ENCODE results near the gene TBC1D8.
A peak's percentile ranks its signal among the peaks of the same experiment; 100 is the strongest.

The TBC1D8 gene

GRCh38 chr2:101135412-101136296 is 15.5 kb downstream of the TBC1D8 start:
- DNase-seq: no peak

DNA sequence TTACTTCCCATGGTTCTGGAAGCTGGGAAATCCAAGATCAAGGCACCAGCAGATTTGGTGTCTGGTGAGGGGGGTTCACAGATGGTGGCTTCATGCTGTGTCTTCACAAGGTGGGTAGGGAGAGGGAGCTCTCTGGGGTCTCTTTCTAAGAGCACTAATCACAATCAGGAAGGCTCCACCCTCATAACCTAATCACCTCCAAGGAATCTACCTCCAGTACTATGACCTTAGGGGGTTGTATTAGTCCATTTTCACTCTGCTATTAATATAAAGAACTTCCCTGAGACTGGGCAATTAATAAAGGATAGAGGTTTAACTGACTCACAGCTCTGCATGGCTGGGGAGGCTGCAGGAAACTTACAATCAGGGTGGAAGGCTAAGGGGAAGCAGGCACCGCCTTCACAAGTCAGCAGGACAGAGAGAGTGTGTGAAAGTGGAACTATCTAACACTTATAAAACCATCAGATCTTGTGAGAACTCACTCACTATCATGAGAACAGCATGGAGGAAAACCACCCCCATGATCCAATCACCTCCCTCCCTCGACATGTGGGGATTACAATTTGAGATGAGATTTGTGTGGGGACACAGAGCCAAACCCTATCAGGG is 17.6 kb downstream of the TBC1D8 start:
- DNase-seq: no peak

DNA sequence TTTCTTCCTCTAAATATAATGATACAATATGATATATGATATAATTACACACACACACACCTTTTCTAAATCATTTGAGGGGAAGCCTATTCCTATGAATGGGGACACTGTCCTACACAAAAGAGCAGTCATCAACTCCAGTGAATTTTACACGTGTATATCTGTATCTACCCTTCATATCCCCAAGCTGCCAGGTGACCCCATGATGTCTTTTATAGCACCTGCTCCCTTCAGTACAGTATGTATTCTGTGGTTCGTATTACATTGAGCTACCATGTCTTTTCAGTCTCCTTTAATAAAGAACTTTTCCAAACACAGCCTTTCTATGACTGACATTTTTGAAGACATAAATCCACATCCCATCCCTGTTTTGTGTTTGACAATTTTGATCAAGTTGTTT is 19.0 kb downstream of the TBC1D8 start:
- no peak for DNase-seq

DNA sequence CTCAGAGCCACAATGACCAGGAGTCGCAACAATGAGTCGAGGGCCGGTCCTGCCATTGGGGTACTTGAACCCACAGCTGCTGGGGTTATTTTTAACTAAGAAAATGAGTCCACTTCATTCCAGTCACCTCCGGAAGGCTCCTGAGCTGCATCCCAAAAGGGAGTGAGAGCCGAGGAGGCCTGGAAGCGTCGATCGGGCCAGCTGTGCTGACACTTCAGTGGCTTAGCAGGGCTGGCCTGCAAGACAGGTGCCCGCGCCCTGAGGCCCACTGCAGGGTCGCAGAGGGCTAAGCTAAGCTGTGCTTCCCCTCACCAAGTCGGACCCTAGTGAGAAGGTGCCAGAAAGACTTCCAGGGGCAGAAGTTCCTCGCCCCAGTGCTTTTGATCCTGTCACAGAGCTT is 21.1 kb downstream of the TBC1D8 start:
- no peak for DNase-seq

GRCh38 chr2:101127319-101128056 is 23.7 kb downstream of the TBC1D8 start:
- DNase-seq: no peak

DNA sequence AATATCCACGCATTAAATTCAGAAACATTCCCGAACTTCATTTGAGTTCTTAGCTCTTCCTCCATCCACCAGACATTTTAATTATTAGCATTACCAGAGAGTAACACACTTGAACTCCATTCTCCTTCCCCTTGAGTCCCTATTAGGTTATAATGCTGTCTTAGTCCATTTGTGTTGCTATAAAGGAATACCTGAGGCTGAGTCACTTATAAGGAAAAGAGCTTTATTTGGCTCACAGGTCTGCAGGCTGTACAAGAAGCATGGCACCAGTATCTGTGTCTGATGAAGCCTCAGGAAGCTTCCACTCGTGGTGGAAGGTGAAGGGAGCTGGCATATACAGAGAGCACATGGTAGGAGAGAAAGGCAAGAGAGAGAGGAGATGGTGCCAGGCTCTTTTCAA is 25.4 kb downstream of the TBC1D8 start:
- no peak for DNase-seq

DNA sequence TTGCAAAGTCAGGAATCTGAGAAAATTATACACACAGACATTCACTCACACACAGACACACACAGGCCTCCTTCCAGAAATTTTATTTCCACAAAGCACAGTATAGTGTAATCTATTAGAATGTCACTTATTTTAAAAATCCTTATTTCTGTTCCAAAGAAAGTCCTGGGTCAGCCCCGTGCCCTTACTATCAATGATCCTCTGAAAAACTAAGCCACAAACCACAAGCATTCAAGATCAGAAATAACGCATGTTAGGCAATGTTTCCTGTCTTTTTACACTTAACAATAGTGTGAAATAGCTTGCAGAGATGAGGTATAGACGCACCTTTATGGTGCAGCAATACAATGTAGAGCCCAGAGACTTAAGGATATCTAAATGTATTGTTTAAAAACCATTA is 25.8 kb downstream of the TBC1D8 start:
- DNase-seq: no peak

DNA sequence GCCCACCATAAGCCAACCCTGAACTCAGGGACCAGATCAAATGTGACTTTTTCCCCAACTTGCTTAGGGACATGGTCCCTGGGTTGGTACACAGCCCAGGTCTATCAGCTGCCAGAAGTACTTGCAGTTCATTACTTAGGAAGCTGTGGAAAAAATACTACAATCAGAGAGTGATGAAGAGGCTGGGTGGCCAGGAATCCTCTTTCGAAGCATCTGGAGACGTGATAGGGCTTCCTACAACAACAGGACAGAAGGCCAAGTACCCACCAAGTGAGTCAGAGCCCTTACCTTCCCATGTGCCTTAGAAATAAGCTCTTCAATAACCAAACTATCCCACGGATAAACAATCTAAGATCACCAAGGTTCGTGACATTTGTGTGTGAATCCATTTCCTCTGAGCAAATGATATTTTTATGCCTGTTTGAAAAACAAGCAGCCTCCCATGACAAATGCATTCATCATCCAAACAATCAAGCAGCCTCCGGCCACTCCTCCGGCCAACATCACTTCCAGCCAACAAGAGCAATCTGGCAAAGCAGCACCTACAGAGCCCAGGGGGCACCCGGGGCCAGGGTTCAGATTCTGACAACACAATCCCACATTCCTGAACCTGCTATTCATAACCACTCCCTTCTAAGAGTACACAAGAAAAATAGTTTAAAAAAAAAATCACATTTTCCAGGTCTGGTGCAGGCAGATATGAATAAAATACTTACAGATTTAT is 26.4 kb downstream of the TBC1D8 start:
- DNase-seq: no peak

DNA sequence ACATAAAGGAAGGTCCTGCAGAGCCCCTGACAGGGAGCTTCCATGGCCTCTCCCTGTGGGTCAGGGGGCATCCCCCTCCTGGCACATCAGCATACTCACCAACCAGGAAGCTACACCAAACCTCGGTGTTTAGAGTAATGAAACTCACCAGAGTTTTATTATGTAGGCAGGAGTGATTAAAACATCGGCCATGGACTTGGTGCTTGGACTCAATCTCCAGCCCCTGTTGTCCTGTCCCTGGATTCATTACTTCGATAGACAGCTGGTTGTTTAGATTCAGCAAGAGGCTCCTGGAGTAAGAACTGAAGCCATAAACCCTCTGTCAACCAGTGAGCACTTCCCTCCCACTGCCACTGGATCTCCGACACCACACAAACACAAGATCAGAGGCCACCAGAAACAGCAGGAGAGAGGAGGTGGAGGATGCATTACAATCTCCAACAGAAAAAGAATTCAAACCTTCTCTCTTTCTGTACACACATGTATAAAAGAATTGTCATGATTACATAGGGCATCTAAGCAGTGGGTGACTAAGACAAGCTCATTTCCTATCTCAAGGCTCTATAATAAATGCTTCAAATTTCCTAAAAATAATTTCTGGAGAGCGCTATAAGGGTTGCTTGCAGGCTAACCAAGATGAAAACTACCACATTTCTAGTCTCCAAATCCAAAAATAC is 27.2 kb downstream of the TBC1D8 start:
- DNase-seq: no peak

DNA sequence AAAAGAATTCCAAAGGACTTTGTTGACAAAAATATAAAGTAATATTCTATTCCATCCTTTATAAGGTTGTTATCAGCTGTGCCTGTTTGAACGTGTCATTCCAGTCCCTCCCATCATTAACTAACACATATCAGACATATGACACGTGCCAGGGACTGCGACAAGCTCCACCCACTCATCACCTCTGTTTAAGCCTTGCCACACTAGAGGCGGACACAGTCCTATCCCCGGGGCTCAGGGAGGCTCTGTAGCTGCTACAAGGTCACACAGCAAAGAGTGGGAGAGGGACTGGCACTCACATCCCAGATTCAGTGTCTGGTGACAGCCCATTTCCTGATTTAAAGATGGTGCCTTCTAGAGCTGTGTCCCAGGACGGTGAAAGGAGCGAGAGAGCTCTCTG is 30.0 kb downstream of the TBC1D8 start:
- no peak for DNase-seq

DNA sequence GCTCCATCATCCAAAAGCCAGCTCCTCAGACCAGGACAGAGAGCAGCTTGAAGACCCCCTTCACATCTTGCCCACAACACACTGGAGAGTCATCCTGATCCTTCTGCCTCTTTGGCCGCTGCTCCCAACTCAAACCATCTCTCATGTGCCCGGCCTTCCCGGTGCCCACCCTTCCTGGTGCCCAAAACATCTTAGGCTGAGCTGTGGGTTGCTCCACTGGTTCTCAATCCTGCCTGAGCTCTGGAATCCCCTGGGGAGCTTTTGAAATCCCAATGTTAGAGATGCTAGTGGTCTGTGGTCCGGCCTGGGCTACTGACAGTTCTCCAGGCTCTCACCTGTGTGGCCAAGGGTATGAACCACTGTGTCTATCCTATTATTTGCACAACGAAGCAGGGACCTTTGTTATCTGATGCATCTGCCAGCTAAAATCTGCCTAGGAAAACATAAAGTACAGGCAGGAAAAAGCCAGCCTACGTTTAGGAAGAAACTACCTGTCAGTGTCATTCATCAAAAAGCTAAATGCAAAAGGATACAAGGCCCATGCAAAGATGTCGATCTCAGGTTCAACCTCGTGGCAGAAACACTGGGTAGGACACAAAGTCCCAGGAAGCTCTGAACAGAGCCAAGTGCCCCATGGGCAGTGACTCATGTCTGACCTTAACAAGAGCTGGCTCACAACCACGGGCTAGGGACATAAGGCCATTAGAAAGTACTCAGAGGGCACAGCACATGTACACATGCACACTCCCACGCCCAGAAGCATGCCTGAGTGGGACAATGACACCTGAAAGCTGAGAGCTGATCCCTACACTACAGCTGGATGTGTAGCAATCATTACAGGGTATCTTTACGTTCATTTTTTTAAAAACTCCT is 30.8 kb downstream of the TBC1D8 start:
- DNase-seq: no peak

- no peak for DNase-seq
Measured at GRCh38 chr2:101119431-101119830, 31.8 kb downstream of the TBC1D8 start.

DNA sequence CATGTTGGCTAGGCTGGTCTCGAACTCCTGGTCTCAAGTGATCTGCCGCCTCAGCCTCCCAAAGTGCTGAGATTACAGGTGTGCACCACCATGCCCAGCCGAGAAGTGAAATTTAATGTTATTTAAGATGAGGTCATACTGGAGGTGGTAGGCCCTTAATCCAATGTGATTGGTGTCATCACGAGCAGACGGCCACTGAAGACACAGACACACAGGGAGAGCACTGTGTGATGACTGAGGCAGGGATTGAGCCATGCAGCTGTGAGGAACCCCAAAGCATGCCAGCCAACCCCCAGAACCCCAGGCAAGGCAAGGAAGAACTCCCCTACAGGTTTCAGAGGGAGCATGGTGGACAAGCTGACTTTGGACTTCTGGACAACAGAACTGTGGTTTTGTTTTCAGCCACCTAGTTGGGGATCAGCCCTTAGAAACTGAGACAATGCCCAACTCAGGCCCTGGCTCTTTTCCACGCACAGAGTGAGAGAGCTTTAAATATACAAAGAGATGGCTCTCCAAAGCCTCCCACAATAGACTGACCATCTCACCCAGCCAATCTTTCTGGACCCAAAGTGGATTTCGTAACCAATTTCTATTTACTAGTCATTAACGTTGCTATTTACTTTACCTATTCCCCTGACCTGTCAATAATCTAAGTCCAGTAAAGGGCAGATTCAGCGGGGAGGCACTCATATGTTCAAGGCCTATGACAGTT is 34.2 kb downstream of the TBC1D8 start:
- no peak for DNase-seq

DNA sequence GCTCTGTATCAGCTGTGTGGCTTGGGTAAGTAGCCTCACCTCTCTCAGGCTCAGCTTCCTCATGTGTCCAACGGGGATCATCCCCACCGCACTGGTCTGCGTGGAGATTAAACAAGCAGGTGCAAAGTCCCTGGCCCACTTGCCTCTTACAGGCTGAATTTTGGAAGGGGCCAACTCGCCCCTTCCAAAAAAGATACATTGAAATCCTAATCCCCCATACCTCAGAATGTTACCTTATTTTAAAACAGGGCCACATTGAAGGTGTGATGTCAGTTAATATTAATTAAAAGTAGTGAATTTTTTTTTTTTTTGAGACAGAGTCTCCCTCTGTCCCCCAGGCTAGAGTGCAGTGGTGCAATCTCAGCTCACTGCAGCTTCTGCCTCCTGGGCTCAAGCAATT is 34.8 kb downstream of the TBC1D8 start:
- no peak for DNase-seq

DNA sequence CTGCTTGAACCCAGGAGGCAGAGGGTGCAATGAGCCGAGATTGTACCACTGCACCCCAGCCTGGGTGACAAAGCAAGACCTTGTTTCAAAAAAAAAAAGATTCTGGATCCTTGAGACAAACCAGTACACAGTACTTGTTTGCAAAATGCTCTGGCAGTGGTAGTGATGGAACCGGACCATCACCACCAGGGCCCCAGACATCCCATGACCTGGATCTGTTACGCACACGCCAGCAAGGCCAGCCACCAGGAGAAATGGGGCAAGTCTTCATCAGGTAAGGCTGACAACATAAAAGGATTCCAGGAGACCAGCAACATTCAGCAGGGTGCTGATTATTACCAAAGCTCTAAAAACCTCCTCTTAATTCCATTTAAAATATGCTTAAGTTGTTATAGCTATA is 35.5 kb downstream of the TBC1D8 start:
- DNase-seq: no peak

DNA sequence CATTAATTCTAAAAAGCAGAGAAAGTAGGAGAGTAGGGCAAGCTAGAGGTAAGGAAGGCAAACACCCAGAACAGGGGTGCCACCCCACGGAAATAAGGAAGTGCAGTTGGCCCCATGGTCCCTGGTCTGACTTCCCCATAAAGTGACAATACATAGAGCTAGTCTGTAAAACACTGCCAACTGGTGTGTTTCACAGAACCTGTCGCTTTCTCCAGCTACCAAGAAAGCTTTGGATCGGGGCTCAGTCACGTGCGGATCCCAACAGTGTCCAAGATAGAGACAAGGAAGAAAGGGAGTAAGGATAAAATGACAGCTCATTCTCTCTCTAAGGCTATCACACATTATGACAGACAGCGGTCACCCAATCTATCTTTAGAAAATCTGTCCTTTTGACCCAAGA is 36.4 kb downstream of the TBC1D8 start:
- peak; percentile 22 for DNase-seq

- no peak for DNase-seq
Measured at GRCh38 chr2:101114268-101114783, 36.9 kb downstream of the TBC1D8 start.

GRCh38 chr2:101113441-101114267 is 37.5 kb downstream of the TBC1D8 start:
- no peak for DNase-seq

- no peak for DNase-seq
Measured at GRCh38 chr2:101112772-101113157, 38.4 kb downstream of the TBC1D8 start.
